ENCODE results near the gene XYLT1.

- TF ChIP-seq MAX (IDR thresholded peaks at IDR 0.05) (no peak), CREB1 (IDR thresholded peaks at IDR 0.05; ENCODE audit: low read depth) (no peak), TAF1 (IDR thresholded peaks at IDR 0.05; ENCODE audit: low read depth) (no peak), TEAD4 (IDR thresholded peaks at IDR 0.05) (no peak), EGR1 (IDR thresholded peaks at IDR 0.05) (no peak), EP300 (IDR thresholded peaks at IDR 0.05; ENCODE audit: borderline replicate concordance) (no peak), FOXM1 (IDR thresholded peaks at IDR 0.05; ENCODE audit: borderline replicate concordance, low read depth) (no peak), NFIC (IDR thresholded peaks at IDR 0.05) (no peak), REST (IDR thresholded peaks at IDR 0.05; ENCODE audit: low read depth) (no peak), RAD21 (IDR thresholded peaks at IDR 0.05; ENCODE audit: low read depth) (no peak), ZBTB7A (IDR thresholded peaks at IDR 0.05; ENCODE audit: low read depth) (no peak), USF1 (IDR thresholded peaks at IDR 0.05) (no peak)
These were observed 197.6 kb downstream of the XYLT1 start for GRCh38 chr16:17273142-17273561.

All from Ishikawa (cell line).